ENCODE results near the gene PEX11G.

DNA sequence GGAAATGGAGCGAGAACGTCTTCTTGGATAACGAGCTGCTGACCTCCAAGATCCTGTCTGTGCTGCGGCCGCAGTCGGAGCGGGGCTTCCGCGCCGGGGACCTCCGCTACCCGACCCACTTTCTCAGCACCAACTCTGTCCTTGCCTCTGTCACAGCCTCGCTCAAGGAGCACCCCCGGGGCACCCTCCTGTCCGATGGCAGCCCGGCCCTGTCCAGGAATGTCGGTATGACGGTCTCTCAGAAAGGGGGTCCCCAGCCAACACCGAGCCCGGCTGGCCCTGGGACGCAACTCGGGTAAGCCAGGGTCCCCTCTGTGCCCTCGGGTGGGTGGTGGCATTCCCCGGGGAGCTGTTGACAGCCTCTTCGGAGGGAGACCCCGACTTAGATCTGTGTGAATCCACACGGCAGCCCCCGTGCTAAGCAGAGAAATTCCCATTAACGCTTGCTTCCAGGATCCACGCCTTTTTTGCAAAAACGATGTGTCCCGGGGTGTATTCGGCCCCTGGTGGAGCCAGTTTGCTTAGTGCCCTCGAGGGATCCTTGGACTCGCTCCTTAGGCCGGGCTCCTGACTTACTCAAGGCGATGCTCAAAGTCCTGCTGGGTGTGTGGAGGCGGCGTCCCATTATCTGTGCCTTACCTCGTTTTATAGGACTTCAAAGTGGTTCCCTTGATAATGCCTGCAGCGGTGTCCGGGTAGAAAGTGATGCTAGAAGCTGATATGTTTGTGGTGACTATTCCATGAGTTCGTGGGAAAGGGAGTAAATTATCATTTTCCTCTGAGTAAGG is 48.5 kb downstream of the PEX11G start:
- TF ChIP-seq, protein P1, sequence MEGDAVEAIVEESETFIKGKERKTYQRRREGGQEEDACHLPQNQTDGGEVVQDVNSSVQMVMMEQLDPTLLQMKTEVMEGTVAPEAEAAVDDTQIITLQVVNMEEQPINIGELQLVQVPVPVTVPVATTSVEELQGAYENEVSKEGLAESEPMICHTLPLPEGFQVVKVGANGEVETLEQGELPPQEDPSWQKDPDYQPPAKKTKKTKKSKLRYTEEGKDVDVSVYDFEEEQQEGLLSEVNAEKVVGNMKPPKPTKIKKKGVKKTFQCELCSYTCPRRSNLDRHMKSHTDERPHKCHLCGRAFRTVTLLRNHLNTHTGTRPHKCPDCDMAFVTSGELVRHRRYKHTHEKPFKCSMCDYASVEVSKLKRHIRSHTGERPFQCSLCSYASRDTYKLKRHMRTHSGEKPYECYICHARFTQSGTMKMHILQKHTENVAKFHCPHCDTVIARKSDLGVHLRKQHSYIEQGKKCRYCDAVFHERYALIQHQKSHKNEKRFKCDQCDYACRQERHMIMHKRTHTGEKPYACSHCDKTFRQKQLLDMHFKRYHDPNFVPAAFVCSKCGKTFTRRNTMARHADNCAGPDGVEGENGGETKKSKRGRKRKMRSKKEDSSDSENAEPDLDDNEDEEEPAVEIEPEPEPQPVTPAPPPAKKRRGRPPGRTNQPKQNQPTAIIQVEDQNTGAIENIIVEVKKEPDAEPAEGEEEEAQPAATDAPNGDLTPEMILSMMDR (conservative IDR thresholded peaks at IDR 0.05) = no peak
- TF ChIP-seq ZFX (IDR thresholded peaks at IDR 0.05) = no peak
